ENCODE data around the gene ABHD17C.

- TF ChIP-seq CTCF (IDR thresholded peaks at IDR 0.05) (no peak), EP300 (IDR thresholded peaks at IDR 0.05) (no peak)
These were observed 57.1 kb downstream of the ABHD17C start for GRCh38 chr15:80752204-80752603.

Data from tibial nerve (tissue), 4 donors.